ENCODE measurements around the gene NDUFS7. TPM values are rescaled to one million over a fixed set of nuclear protein-coding genes. Genes with fewer than 3 reads are reported as not detected.

Gene NDUFS7
- total and polyA plus RNA-seq, 2 donors (not counting 3 experiments of a cell fraction or from before 2014, with no cell fraction given), result 101 to 224 TPM

GRCh38 chr19:1424192-1424955 is 40.7 kb downstream of the NDUFS7 start:
- H3K4me3 ChIP-seq (replicated peaks in 1 of 3; ENCODE audit: insufficient read depth in 1 of 3, low read depth in 1 of 3, low read length in 3 of 3), result no peak overlapping the region
- no peaks in the 10 kb centered on the region for H3K27me3 ChIP-seq (ENCODE audit: control insufficient read depth in 2 of 2, insufficient read depth in 2 of 2, low read length in 2 of 2)
- H3K79me2 ChIP-seq (ENCODE audit: control insufficient read depth, insufficient read depth, low read length), result peaks cover 41% of the 10 kb centered on the region
- no peaks in the 10 kb centered on the region for H3K9me1 ChIP-seq (replicated peaks; ENCODE audit: control insufficient read depth, extremely low read depth, insufficient read depth, low read length)
- no peak for DNase-seq (ENCODE audit: low read depth, low spot score)
- TF ChIP-seq EZH2 (IDR thresholded peaks at IDR 0.05; ENCODE audit: borderline replicate concordance, low read depth, low read length, severe bottlenecking) (no peak), GATA2 (IDR thresholded peaks at IDR 0.05; ENCODE audit: insufficient read depth, insufficient read length, low read depth, low read length) (no peak), POLR2AphosphoS5 (IDR thresholded peaks at IDR 0.05; ENCODE audit: insufficient read depth, low read depth, low read length) (no peak), POLR2A (IDR thresholded peaks at IDR 0.05; ENCODE audit: low read depth, low read length) (no peak), FOS (IDR thresholded peaks at IDR 0.05; ENCODE audit: borderline replicate concordance, insufficient read depth, low read length) (no peak), CTCF (IDR thresholded peaks at IDR 0.05; ENCODE audit: extremely low read depth in 1 of 2, insufficient read depth in 1 of 2, low read depth in 1 of 2, low read length in 2 of 2) (no peak), JUN (IDR thresholded peaks at IDR 0.05; ENCODE audit: borderline replicate concordance, insufficient read depth, insufficient read length, low read depth) (no peak), MYC (IDR thresholded peaks at IDR 0.05; ENCODE audit: low read depth, low read length) (no peak)
- TF ChIP-seq, protein P1, sequence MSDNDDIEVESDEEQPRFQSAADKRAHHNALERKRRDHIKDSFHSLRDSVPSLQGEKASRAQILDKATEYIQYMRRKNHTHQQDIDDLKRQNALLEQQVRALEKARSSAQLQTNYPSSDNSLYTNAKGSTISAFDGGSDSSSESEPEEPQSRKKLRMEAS (IDR thresholded peaks at IDR 0.05; ENCODE audit: insufficient read depth, insufficient read length), result no peak
- no peak overlapping the region for H3K9ac ChIP-seq (replicated peaks; ENCODE audit: extremely low read depth, insufficient read depth, low read length)
- no TSS peak for BruUV-seq (replicated peaks)
- H3K36me3 ChIP-seq (ENCODE audit: control insufficient read depth in 2 of 2, extremely low read depth in 1 of 2, insufficient read depth in 2 of 2, low read length in 2 of 2), result peaks cover 26 to 65% of the 10 kb centered on the region in 2 experiments
- intact Hi-C loops (cut with micrococcal nuclease), result no loop called here
- CTCF ChIA-PET, result no interaction called here
- dilution Hi-C loops (cut with MboI; ENCODE audit: extremely low pct_ligation_motif_present, low sequenced_read_pairs), result no loop called here
- H3K4me2 ChIP-seq (ENCODE audit: insufficient read depth, low read length), result no peak overlapping the region
- POLR2A ChIA-PET, result no interaction called here
- H2AFZ ChIP-seq (ENCODE audit: low read depth, low read length), result no peak overlapping the region
- no peak for FAIRE-seq
- H3K4me1 ChIP-seq (ENCODE audit: control insufficient read depth, extremely low read depth, insufficient read depth, low read length), result no peaks in the 10 kb centered on the region
- H3K9me3 ChIP-seq (replicated peaks; ENCODE audit: control insufficient read depth, insufficient read depth, low read length), result no peaks in the 10 kb centered on the region
- no peak overlapping the region for H3K27ac ChIP-seq (ENCODE audit: insufficient read depth, low read depth, low read length)
- H4K20me1 ChIP-seq (replicated peaks; ENCODE audit: control insufficient read depth, extremely low read depth, insufficient read depth, low read length), result peaks cover 2% of the 10 kb centered on the region
